GM23338 (cell line): ENCODE results near the gene CELF2. TPM values are rescaled to one million over a fixed set of nuclear protein-coding genes. Genes with fewer than 3 reads are reported as not detected.

Experiments used
- ATAC-seq: fragments of 200-7000 bp; cut with Tn5 transposase; 3 replicates; pipeline ENCODE4 v1.9.1; 2020
- DNase-seq: peaks from one replicate; pipeline ENCODE4 v3.0.0-alpha.2; 2015; ENCODE audit warnings: low spot score
- H2AFZ ChIP-seq: fragments of 200-600 bp; sonication (generic); 2 replicates; pipeline ENCODE4 v1.8.0; 2016; ENCODE audit warnings: antibody characterized with exemption, mild to moderate bottlenecking, moderate library complexity
- H3F3A ChIP-seq: fragments of 200-600 bp; sonication (generic); replicated peaks from 2 replicates; pipeline ENCODE4 v1.8.0; 2017; ENCODE audit warnings: antibody characterized with exemption, mixed run types, low read depth
- H3K27ac ChIP-seq: fragments of 200-600 bp; sonication (generic); 2 replicates; pipeline ENCODE4 v1.6.1; 2016; ENCODE audit warnings: low read depth
- H3K27me3 ChIP-seq: fragments of 200-600 bp; sonication (generic); 2 replicates; pipeline ENCODE4 v1.8.0; 2016; ENCODE audit warnings: mild to moderate bottlenecking, mixed run types, moderate library complexity; ENCODE audit not compliant: insufficient read depth
- H3K36me3 ChIP-seq: fragments of 200-600 bp; sonication (generic); 2 replicates; pipeline ENCODE4 v1.8.0; 2016; ENCODE audit warnings: mild to moderate bottlenecking; ENCODE audit not compliant: insufficient read depth
- H3K4me1 ChIP-seq: fragments of 200-600 bp; sonication (generic); 2 replicates; pipeline ENCODE4 v1.8.0; 2016; ENCODE audit warnings: mild to moderate bottlenecking, moderate library complexity; ENCODE audit not compliant: insufficient read depth
- H3K4me2 ChIP-seq: fragments of 200-600 bp; sonication (generic); 2 replicates; pipeline ENCODE4 v1.7.1; 2017; ENCODE audit warnings: mixed run types
- H3K4me3 ChIP-seq: fragments of 200-600 bp; sonication (generic); 2 replicates; pipeline ENCODE4 v1.6.1; 2016; ENCODE audit warnings: mixed run types
- H3K79me2 ChIP-seq: fragments of 200-600 bp; sonication (generic); replicated peaks from 2 replicates; pipeline ENCODE4 v1.8.0; 2017; ENCODE audit warnings: mild to moderate bottlenecking; ENCODE audit not compliant: insufficient read depth
- H3K9me2 ChIP-seq: fragments of 200-600 bp; sonication (generic); 2 replicates; pipeline ENCODE4 v1.8.0; 2017; ENCODE audit not compliant: insufficient read depth
- H4K20me1 ChIP-seq: fragments of 200-600 bp; sonication (generic); replicated peaks from 2 replicates; pipeline ENCODE4 v1.8.0; 2017; ENCODE audit warnings: mild to moderate bottlenecking; ENCODE audit not compliant: insufficient read depth
- H3K27ac Mint-ChIP-seq: 2 replicates; pipeline ENCODE4 v1.8.0; 2020; ENCODE audit warnings: inconsistent platforms, mild to moderate bottlenecking, moderate library complexity, mixed read lengths
- H3K27me3 Mint-ChIP-seq: 3 replicates; pipeline ENCODE4 v1.8.0; 2022; ENCODE audit warnings: low read depth, mild to moderate bottlenecking, moderate library complexity, mixed read lengths, inconsistent platforms; ENCODE audit not compliant: insufficient read depth, poor library complexity
- H3K36me3 Mint-ChIP-seq: 3 replicates; pipeline ENCODE4 v1.8.0; 2021; ENCODE audit warnings: low read depth, mild to moderate bottlenecking, inconsistent platforms, moderate library complexity, mixed read lengths
- H3K4me1 Mint-ChIP-seq: 3 replicates; pipeline ENCODE4 v1.8.0; 2020; ENCODE audit warnings: mild to moderate bottlenecking, inconsistent platforms, mixed read lengths
- H3K4me3 Mint-ChIP-seq: 3 replicates; pipeline ENCODE4 v1.8.0; 2021; ENCODE audit warnings: moderate library complexity, mild to moderate bottlenecking, inconsistent platforms, mixed read lengths
- H3K9me3 Mint-ChIP-seq: 3 replicates; pipeline ENCODE4 v1.8.0; 2020; ENCODE audit warnings: moderate library complexity, mild to moderate bottlenecking, inconsistent platforms, mixed read lengths
- CREB1 ChIP-seq: fragments of 250-450 bp; sonication (Bioruptor Pico); IDR thresholded peaks from 2 replicates; pipeline ENCODE4 v1.5.0; 2020; ENCODE audit warnings: low read depth, mild to moderate bottlenecking, moderate library complexity
- ZNF331 ChIP-seq: fragments of 250-450 bp; sonication (Bioruptor Pico); IDR thresholded peaks from 2 replicates; pipeline ENCODE4 v1.5.0; 2020; ENCODE audit warnings: low read depth, mild to moderate bottlenecking, moderate library complexity
- polyA plus RNA-seq: library from polyadenylated mRNA; unstranded; fragments of >200 nt; fragmentation: Nextera tagmentation; extraction: Ambion mirVana; gene quantifications from 2 replicates; pipeline ENCODE4 v1.2.1, GENCODE V29; 2016
- total RNA-seq: library from RNA; depleted of rRNA; stranded (reverse); fragments of >200 nt; shearing (Covaris generic); gene quantifications from 2 replicates; pipeline ENCODE4 v1.2.3, GENCODE V29; 2014
- TF ChIP-seq, protein P1 (sequence below): IDR thresholded peaks from 2 replicates; pipeline ENCODE4 v1.6.1; 2016; ENCODE audit warnings: antibody characterized with exemption
- TF ChIP-seq, protein P2 (sequence below), 2 experiments: fragments of 200-600 bp in 1 of 2; sonication (generic) in 1 of 2; conservative IDR thresholded peaks; 2 replicates each; pipeline versions ENCODE4 v1.5.1 to v1.6.1; 2016 to 2017; ENCODE audit warnings: antibody characterized with exemption in 2 of 2, low read depth in 2 of 2, mild to moderate bottlenecking in 2 of 2, moderate library complexity in 1 of 2
- TF ChIP-seq, protein P3 (sequence below): IDR thresholded peaks from one replicate; pipeline ENCODE4 v1.6.1; 2018; ENCODE audit warnings: antibody characterized with exemption; ENCODE audit not compliant: unreplicated experiment
- TF ChIP-seq, protein P4 (sequence below): fragments of 250-450 bp; sonication (Bioruptor Pico); IDR thresholded peaks from 2 replicates; pipeline ENCODE4 v1.5.0; 2020; ENCODE audit warnings: mild to moderate bottlenecking, moderate library complexity

CELF2 gene
- total and polyA plus RNA-seq, 2 experiments from 2014 or later: 18.1 to 22.5 TPM

DNA sequence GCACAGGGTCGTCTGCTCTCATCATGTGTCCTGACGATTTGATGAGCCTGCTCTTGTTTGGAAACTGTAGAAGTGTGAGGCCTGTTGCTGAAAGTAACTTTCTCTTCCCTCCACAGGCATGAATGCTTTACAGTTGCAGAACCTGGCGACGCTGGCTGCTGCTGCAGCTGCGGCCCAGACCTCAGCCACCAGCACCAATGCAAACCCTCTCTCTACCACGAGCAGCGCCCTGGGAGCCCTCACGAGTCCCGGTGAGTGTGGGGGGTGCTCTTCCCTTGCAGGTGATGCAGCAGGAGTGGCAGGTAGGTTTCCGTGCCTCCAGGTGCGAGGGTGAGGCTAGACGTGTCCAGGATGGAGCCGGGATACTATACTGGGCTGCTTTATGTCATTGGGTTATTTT, 270.6 kb downstream of the CELF2 start (continued):
- TF ChIP-seq, protein P1, sequence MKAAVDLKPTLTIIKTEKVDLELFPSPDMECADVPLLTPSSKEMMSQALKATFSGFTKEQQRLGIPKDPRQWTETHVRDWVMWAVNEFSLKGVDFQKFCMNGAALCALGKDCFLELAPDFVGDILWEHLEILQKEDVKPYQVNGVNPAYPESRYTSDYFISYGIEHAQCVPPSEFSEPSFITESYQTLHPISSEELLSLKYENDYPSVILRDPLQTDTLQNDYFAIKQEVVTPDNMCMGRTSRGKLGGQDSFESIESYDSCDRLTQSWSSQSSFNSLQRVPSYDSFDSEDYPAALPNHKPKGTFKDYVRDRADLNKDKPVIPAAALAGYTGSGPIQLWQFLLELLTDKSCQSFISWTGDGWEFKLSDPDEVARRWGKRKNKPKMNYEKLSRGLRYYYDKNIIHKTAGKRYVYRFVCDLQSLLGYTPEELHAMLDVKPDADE: no peak

DNA sequence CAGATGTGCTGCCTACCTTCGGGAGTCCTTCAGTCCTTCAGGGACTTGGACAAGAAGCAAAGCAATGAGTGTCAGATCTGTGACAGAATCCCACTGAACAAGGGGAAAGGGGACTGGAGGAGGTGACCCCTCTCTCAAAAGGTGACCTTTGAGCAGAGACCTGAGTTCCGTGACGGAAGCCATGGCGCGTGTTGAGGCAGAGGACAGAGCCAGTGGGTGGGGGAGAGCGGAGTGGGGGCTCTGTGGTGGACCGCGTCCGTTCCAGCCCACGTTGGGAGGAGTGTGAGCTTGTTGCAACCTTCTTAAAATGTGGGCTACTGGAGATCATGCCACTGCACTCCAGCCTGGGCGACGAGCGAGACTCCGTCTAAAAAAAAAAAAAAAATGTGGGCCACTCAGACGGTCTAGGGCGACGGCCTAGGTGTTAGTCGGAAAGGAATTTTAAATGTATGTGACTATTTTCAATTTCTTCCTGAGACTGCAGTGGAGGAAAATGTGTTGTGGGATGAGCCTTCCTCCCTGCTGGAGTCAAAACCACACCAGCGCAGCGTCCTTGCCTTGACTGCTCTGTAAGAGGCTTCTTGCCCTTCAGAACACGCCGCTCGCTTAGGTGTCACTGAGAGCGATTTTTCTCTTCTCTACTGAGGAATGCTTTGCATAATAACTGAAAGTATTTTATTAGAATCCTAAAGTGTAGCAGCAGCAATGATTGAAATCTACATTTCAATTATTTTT, 272.7 kb downstream of the CELF2 start:
- Mint-ChIP-seq H3K27ac (no peak overlapping the region), H3K27me3 (peaks cover 1% of the 10 kb centered on the region), H3K36me3 (no peaks in the 10 kb centered on the region; the same call in 2 of the 3 replicates), H3K9me3 (no peaks in the 10 kb centered on the region), H3K4me3 (no peak overlapping the region), H3K4me1 (peaks cover 7% of the 10 kb centered on the region; the same call in 2 of the 3 replicates)
- no peaks in the 10 kb centered on the region for H3K36me3 ChIP-seq
- H2AFZ ChIP-seq: no peak overlapping the region
- H3K4me1 ChIP-seq: no peaks in the 10 kb centered on the region
- TF ChIP-seq CREB1 (CRISPR knock-in tag): no peak
- TF ChIP-seq, protein P2, sequence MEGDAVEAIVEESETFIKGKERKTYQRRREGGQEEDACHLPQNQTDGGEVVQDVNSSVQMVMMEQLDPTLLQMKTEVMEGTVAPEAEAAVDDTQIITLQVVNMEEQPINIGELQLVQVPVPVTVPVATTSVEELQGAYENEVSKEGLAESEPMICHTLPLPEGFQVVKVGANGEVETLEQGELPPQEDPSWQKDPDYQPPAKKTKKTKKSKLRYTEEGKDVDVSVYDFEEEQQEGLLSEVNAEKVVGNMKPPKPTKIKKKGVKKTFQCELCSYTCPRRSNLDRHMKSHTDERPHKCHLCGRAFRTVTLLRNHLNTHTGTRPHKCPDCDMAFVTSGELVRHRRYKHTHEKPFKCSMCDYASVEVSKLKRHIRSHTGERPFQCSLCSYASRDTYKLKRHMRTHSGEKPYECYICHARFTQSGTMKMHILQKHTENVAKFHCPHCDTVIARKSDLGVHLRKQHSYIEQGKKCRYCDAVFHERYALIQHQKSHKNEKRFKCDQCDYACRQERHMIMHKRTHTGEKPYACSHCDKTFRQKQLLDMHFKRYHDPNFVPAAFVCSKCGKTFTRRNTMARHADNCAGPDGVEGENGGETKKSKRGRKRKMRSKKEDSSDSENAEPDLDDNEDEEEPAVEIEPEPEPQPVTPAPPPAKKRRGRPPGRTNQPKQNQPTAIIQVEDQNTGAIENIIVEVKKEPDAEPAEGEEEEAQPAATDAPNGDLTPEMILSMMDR (conservative IDR thresholded peaks at IDR 0.05; ENCODE audit: low read depth in 2 of 2): no peak
- TF ChIP-seq, protein P3, sequence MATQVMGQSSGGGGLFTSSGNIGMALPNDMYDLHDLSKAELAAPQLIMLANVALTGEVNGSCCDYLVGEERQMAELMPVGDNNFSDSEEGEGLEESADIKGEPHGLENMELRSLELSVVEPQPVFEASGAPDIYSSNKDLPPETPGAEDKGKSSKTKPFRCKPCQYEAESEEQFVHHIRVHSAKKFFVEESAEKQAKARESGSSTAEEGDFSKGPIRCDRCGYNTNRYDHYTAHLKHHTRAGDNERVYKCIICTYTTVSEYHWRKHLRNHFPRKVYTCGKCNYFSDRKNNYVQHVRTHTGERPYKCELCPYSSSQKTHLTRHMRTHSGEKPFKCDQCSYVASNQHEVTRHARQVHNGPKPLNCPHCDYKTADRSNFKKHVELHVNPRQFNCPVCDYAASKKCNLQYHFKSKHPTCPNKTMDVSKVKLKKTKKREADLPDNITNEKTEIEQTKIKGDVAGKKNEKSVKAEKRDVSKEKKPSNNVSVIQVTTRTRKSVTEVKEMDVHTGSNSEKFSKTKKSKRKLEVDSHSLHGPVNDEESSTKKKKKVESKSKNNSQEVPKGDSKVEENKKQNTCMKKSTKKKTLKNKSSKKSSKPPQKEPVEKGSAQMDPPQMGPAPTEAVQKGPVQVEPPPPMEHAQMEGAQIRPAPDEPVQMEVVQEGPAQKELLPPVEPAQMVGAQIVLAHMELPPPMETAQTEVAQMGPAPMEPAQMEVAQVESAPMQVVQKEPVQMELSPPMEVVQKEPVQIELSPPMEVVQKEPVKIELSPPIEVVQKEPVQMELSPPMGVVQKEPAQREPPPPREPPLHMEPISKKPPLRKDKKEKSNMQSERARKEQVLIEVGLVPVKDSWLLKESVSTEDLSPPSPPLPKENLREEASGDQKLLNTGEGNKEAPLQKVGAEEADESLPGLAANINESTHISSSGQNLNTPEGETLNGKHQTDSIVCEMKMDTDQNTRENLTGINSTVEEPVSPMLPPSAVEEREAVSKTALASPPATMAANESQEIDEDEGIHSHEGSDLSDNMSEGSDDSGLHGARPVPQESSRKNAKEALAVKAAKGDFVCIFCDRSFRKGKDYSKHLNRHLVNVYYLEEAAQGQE: no peak
- no peak for TF ChIP-seq ZNF331
- TF ChIP-seq, protein P1: no peak
- TF ChIP-seq, protein P4, sequence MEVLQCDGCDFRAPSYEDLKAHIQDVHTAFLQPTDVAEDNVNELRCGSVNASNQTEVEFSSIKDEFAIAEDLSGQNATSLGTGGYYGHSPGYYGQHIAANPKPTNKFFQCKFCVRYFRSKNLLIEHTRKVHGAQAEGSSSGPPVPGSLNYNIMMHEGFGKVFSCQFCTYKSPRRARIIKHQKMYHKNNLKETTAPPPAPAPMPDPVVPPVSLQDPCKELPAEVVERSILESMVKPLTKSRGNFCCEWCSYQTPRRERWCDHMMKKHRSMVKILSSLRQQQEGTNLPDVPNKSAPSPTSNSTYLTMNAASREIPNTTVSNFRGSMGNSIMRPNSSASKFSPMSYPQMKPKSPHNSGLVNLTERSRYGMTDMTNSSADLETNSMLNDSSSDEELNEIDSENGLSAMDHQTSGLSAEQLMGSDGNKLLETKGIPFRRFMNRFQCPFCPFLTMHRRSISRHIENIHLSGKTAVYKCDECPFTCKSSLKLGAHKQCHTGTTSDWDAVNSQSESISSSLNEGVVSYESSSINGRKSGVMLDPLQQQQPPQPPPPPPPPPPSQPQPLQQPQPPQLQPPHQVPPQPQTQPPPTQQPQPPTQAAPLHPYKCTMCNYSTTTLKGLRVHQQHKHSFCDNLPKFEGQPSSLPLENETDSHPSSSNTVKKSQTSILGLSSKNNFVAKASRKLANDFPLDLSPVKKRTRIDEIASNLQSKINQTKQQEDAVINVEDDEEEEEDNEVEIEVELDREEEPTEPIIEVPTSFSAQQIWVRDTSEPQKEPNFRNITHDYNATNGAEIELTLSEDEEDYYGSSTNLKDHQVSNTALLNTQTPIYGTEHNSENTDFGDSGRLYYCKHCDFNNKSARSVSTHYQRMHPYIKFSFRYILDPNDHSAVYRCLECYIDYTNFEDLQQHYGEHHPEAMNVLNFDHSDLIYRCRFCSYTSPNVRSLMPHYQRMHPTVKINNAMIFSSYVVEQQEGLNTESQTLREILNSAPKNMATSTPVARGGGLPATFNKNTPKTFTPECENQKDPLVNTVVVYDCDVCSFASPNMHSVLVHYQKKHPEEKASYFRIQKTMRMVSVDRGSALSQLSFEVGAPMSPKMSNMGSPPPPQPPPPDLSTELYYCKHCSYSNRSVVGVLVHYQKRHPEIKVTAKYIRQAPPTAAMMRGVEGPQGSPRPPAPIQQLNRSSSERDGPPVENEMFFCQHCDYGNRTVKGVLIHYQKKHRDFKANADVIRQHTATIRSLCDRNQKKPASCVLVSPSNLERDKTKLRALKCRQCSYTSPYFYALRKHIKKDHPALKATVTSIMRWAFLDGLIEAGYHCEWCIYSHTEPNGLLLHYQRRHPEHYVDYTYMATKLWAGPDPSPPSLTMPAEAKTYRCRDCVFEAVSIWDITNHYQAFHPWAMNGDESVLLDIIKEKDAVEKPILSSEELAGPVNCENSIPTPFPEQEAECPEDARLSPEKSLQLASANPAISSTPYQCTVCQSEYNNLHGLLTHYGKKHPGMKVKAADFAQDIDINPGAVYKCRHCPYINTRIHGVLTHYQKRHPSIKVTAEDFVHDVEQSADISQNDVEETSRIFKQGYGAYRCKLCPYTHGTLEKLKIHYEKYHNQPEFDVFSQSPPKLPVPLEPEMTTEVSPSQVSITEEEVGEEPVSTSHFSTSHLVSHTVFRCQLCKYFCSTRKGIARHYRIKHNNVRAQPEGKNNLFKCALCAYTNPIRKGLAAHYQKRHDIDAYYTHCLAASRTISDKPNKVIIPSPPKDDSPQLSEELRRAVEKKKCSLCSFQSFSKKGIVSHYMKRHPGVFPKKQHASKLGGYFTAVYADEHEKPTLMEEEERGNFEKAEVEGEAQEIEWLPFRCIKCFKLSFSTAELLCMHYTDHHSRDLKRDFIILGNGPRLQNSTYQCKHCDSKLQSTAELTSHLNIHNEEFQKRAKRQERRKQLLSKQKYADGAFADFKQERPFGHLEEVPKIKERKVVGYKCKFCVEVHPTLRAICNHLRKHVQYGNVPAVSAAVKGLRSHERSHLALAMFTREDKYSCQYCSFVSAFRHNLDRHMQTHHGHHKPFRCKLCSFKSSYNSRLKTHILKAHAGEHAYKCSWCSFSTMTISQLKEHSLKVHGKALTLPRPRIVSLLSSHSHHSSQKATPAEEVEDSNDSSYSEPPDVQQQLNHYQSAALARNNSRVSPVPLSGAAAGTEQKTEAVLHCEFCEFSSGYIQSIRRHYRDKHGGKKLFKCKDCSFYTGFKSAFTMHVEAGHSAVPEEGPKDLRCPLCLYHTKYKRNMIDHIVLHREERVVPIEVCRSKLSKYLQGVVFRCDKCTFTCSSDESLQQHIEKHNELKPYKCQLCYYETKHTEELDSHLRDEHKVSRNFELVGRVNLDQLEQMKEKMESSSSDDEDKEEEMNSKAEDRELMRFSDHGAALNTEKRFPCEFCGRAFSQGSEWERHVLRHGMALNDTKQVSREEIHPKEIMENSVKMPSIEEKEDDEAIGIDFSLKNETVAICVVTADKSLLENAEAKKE (CRISPR knock-in tag): no peak
- no peaks in the 10 kb centered on the region for H3K9me2 ChIP-seq
- no peaks in the 10 kb centered on the region for H3K27me3 ChIP-seq
- ATAC-seq: no peak
- no peaks in the 10 kb centered on the region for H3K79me2 ChIP-seq
- H3K4me3 ChIP-seq: no peak overlapping the region
- H3F3A ChIP-seq: no peaks in the 10 kb centered on the region
- 0 out of 2 replicates have a peak, but pooled peaks cover 2% of the 10 kb centered on the region for H4K20me1 ChIP-seq
- no peak for DNase-seq
- H3K4me2 ChIP-seq: no peak overlapping the region
- H3K27ac ChIP-seq: no peak overlapping the region
